Heart left ventricle (tissue), 16 donors: ENCODE data around the gene BRSK2. TPM values are rescaled to one million over a fixed set of nuclear protein-coding genes. Genes with fewer than 3 reads are reported as not detected.

ENCODE experiments used
- ATAC-seq, 4 donors: fragments of 200-7000 bp; cut with Tn5 transposase; one replicate each; pipeline ENCODE4 v1.9.1; 2020 to 2022; ENCODE audit warnings: moderate library complexity in 4 of 4, mild to moderate bottlenecking in 3 of 4, moderate number of reproducible peaks in 1 of 4
- DNase-seq, 5 donors: peaks; one replicate each; pipeline ENCODE4 v3.0.0-alpha.2; 2020
- H3K27ac ChIP-seq, 12 donors: fragments of 200-600 bp; sonication (generic) in 4 of 12; one replicate each; pipeline versions ENCODE4 v1.5.0 to v1.8.0; 2016 to 2022; ENCODE audit warnings: mild to moderate bottlenecking in 2 of 12
- H3K27me3 ChIP-seq, 9 donors: fragments of 200-600 bp; sonication (generic) in 2 of 9; one replicate each; pipeline versions ENCODE4 v1.5.1 to v1.8.0; 2016 to 2022; ENCODE audit warnings: mild to moderate bottlenecking in 3 of 9
- H3K36me3 ChIP-seq, 9 donors: fragments of 200-600 bp; sonication (generic) in 2 of 9; one replicate each; pipeline versions ENCODE4 v1.5.0 to v1.8.0; 2018 to 2022; ENCODE audit warnings: mild to moderate bottlenecking in 2 of 9
- H3K4me1 ChIP-seq, 12 donors: fragments of 200-600 bp; sonication (generic) in 4 of 12; one replicate each; pipeline versions ENCODE4 v1.5.0 to v1.8.0; 2016 to 2022; ENCODE audit warnings: mild to moderate bottlenecking in 3 of 12
- H3K4me3 ChIP-seq, 12 donors: fragments of 200-600 bp; sonication (generic) in 4 of 12; one replicate each; pipeline versions ENCODE4 v1.5.0 to v1.8.0; 2017 to 2022; ENCODE audit warnings: mild to moderate bottlenecking in 9 of 12, moderate library complexity in 4 of 12
- H3K9me3 ChIP-seq, 12 donors: fragments of 200-600 bp; sonication (generic) in 4 of 12; one replicate each; pipeline versions ENCODE4 v1.5.0 to v1.8.0; 2016 to 2022; ENCODE audit warnings: mild to moderate bottlenecking in 1 of 12
- CTCF ChIP-seq, 12 donors: fragments of 200-600 bp; sonication (generic) in 4 of 12; IDR thresholded peaks; one replicate each; pipeline versions ENCODE4 v1.5.0 to v1.8.0; 2018 to 2022; ENCODE audit warnings: antibody characterized with exemption in 12 of 12, mild to moderate bottlenecking in 5 of 12
- POLR2A ChIP-seq, 2 donors: fragments of 450-650 bp; IDR thresholded peaks; one replicate each; pipeline ENCODE4 v1.6.1; 2017; ENCODE audit warnings: antibody characterized with exemption in 2 of 2, mild to moderate bottlenecking in 2 of 2, moderate library complexity in 2 of 2
- WGBS, 4 donors: extraction: QIAGEN DNeasy Blood & Tissue Kit in 2 of 4; methylation state at CpG; one replicate each; pipeline versions ENCODE4 v1.1.5 to v1.1.7; 2013 to 2018; 5-methylcytosine and 5-hydroxymethylcytosine counted together
- intact Hi-C, 10 donors: fragments of 100-400 bp; cut with DNase I; formaldehyde crosslinking; loops; one replicate each; pipeline versions ENCODE4 v1.11.1 to v1.14.2; 2022
- polyA plus RNA-seq, 2 donors: library from polyadenylated mRNA; stranded (reverse); fragments of 200-250 nt; gene quantifications; one replicate each; pipeline ENCODE4 v1.2.3, GENCODE V29; 2013
- total RNA-seq, 9 donors: library from RNA; depleted of rRNA in 2 of 9; stranded (reverse); fragments of >200 nt in 2 of 9; fragmentation: NEBNext Ultra II Directional in 3 of 9; extraction: Animal tissue kit (Norgen Biotek cat#: 25700) in 3 of 9; gene quantifications; one replicate each; pipeline versions ENCODE4 v1.1.0 to v1.2.4, GENCODE V29; 2016 to 2023
- donor health status: ischemic (EF 13 %, LVEDD 7.1; RV severe dilation, severe dysfunction).
- donor health status: healthy with polysubstance abuse.
- donor health status: DM: no; HTN: yes; CAD: no.
- donor health status: DM: no; HTN: no; CAD: no.
- donor health status: ischemic (EF 25% LVEDD 6.9; RV normal size, moderate dysfunction).
- donor health status: ischemic (EF 25% LVEDD 5.7; RV mildly dilated, moderate dysfunction).
- donor health status: healthy.
- donor health status: DM: yes; HTN: yes; CAD: no.
- donor health status: ischemic (EF 35%, LVEDD 5.7; RV mildly dilated, moderate dysfunction).
- donor health status: nonischemic (EF 11% LVEDD 7.7; RV severe dilation, severe dysfunction).
- donor health status: DM: yes; HTN: yes; CAD: no.
- donor health status: PGD.
- donor health status: ischemic (EF 29% LVEDD 5.4; RV normal size, mild dysfunction).
- donor health status: nonischemic (EF 23%, LVEDD 6.1; RV moderate dilation, normal function).

The BRSK2 gene
- total and polyA plus RNA-seq, 11 donors: 0.16 to 1.3 (median 0.61) TPM; not detected in 1

- Histone ChIP-seq H3K27ac (no peak overlapping the region), H3K36me3 (peaks cover 0 to 76% (median 72%) of the 10 kb centered on the region in 9 donors), H3K9me3 (no peaks in the 10 kb centered on the region), H3K4me3 (no peak overlapping the region), H3K4me1 (peaks cover 2 to 37% (median 18%) of the 10 kb centered on the region in 12 donors), H3K27me3 (no peaks in the 10 kb centered on the region)
- no peak for TF ChIP-seq CTCF (IDR thresholded peaks at IDR 0.05)
- TF ChIP-seq POLR2A (IDR thresholded peaks at IDR 0.05): no peak
- ATAC-seq: no peak
- DNase-seq: peak in 1 of 5 donors; percentile 12
- WGBS, 4 donors: 94 to 97% (median 95%) methylated on average over 13 of the region's 13 CpGs
- intact Hi-C loops: loop anchor here in 1 of 10 donors (5.0 kb wide), 1 partner anchor 34 kb away; no protein-coding TSS in a partner anchor
Measured at GRCh38 chr11:1478011-1478410, 88.3 kb downstream of the BRSK2 start.

GRCh38 chr11:1478544-1478943 is 88.8 kb downstream of the BRSK2 start:
- no peaks in the 10 kb centered on the region for H3K9me3 ChIP-seq
- no peak overlapping the region for H3K4me3 ChIP-seq
- peaks cover 8 to 42% (median 23%) of the 10 kb centered on the region in 12 donors for H3K4me1 ChIP-seq
- ATAC-seq (no peak), DNase-seq (peak in 2 of 5 donors; percentile 18 to 27)
- H3K27me3 ChIP-seq: no peaks in the 10 kb centered on the region
- H3K36me3 ChIP-seq: peaks cover 0 to 71% (median 66%) of the 10 kb centered on the region in 9 donors
- H3K27ac ChIP-seq: peak overlapping the region in 1 of 12 donors; percentile 92
- TF ChIP-seq POLR2A (IDR thresholded peaks at IDR 0.05): no peak
- TF ChIP-seq CTCF (IDR thresholded peaks at IDR 0.05): no peak
- intact Hi-C loops: loop anchor here in 1 of 10 donors (5.0 kb wide), 1 partner anchor 34 kb away; no protein-coding TSS in a partner anchor
- WGBS, 4 donors: 71 to 94% (median 81%) methylated on average over 8 to 9 of the region's 9 CpGs

GRCh38 chr11:1479006-1479677 is 89.4 kb downstream of the BRSK2 start:
- intact Hi-C loops: loop anchor here in 1 of 10 donors (5.0 kb wide), 1 partner anchor 33 kb away; no protein-coding TSS in a partner anchor
- Histone ChIP-seq H3K4me3 (no peak overlapping the region), H3K4me1 (peaks cover 11 to 48% (median 29%) of the 10 kb centered on the region in 12 donors), H3K9me3 (no peaks in the 10 kb centered on the region), H3K27me3 (no peaks in the 10 kb centered on the region), H3K36me3 (peaks cover 0 to 65% (median 60%) of the 10 kb centered on the region in 9 donors), H3K27ac (peak overlapping the region in 1 of 12 donors; percentile 92)
- peak in 3 of 5 donors; percentile 18 to 48 (median 18) for DNase-seq
- 73 to 80% (median 80%) methylated on average over 8 to 9 of the region's 9 CpGs for WGBS, 4 donors
- no peak for ATAC-seq
- no peak for TF ChIP-seq POLR2A (IDR thresholded peaks at IDR 0.05)

- 94 to 97% (median 94%) methylated on average over 6 to 12 of the region's 12 CpGs for WGBS, 4 donors
- Histone ChIP-seq H3K36me3 (peaks cover 0 to 60% (median 55%) of the 10 kb centered on the region in 9 donors), H3K4me3 (no peak overlapping the region), H3K9me3 (no peaks in the 10 kb centered on the region), H3K27me3 (no peaks in the 10 kb centered on the region), H3K27ac (peak overlapping the region in 1 of 12 donors; percentile 92), H3K4me1 (peaks cover 11 to 54% (median 32%) of the 10 kb centered on the region in 12 donors)
- DNase-seq: peak in 2 of 5 donors; percentile 15
- no peak for ATAC-seq
- intact Hi-C loops: loop anchor here in 1 of 10 donors (5.0 kb wide), 1 partner anchor 33 kb away; no protein-coding TSS in a partner anchor
- TF ChIP-seq CTCF (IDR thresholded peaks at IDR 0.05) (no peak), POLR2A (IDR thresholded peaks at IDR 0.05) (no peak)
Measured at GRCh38 chr11:1479678-1480118, 90.0 kb downstream of the BRSK2 start.
